GM23338 (cell line): ENCODE results near the gene SLC12A5. TPM values are rescaled to one million over a fixed set of nuclear protein-coding genes. Genes with fewer than 3 reads are reported as not detected.

Experiments
- ATAC-seq: fragments of 200-7000 bp; cut with Tn5 transposase; 3 replicates; pipeline ENCODE4 v1.9.1; 2020
- DNase-seq: peaks from one replicate; pipeline ENCODE4 v3.0.0-alpha.2; 2015; ENCODE audit warnings: low spot score
- H2AFZ ChIP-seq: fragments of 200-600 bp; sonication (generic); 2 replicates; pipeline ENCODE4 v1.8.0; 2016; ENCODE audit warnings: antibody characterized with exemption, mild to moderate bottlenecking, moderate library complexity
- H3F3A ChIP-seq: fragments of 200-600 bp; sonication (generic); replicated peaks from 2 replicates; pipeline ENCODE4 v1.8.0; 2017; ENCODE audit warnings: antibody characterized with exemption, mixed run types, low read depth
- H3K27ac ChIP-seq: fragments of 200-600 bp; sonication (generic); 2 replicates; pipeline ENCODE4 v1.6.1; 2016; ENCODE audit warnings: low read depth
- H3K27me3 ChIP-seq: fragments of 200-600 bp; sonication (generic); 2 replicates; pipeline ENCODE4 v1.8.0; 2016; ENCODE audit warnings: mild to moderate bottlenecking, mixed run types, moderate library complexity; ENCODE audit not compliant: insufficient read depth
- H3K36me3 ChIP-seq: fragments of 200-600 bp; sonication (generic); 2 replicates; pipeline ENCODE4 v1.8.0; 2016; ENCODE audit warnings: mild to moderate bottlenecking; ENCODE audit not compliant: insufficient read depth
- H3K4me1 ChIP-seq: fragments of 200-600 bp; sonication (generic); 2 replicates; pipeline ENCODE4 v1.8.0; 2016; ENCODE audit warnings: mild to moderate bottlenecking, moderate library complexity; ENCODE audit not compliant: insufficient read depth
- H3K4me2 ChIP-seq: fragments of 200-600 bp; sonication (generic); 2 replicates; pipeline ENCODE4 v1.7.1; 2017; ENCODE audit warnings: mixed run types
- H3K4me3 ChIP-seq: fragments of 200-600 bp; sonication (generic); 2 replicates; pipeline ENCODE4 v1.6.1; 2016; ENCODE audit warnings: mixed run types
- H3K79me2 ChIP-seq: fragments of 200-600 bp; sonication (generic); replicated peaks from 2 replicates; pipeline ENCODE4 v1.8.0; 2017; ENCODE audit warnings: mild to moderate bottlenecking; ENCODE audit not compliant: insufficient read depth
- H3K9me2 ChIP-seq: fragments of 200-600 bp; sonication (generic); 2 replicates; pipeline ENCODE4 v1.8.0; 2017; ENCODE audit not compliant: insufficient read depth
- H4K20me1 ChIP-seq: fragments of 200-600 bp; sonication (generic); replicated peaks from 2 replicates; pipeline ENCODE4 v1.8.0; 2017; ENCODE audit warnings: mild to moderate bottlenecking; ENCODE audit not compliant: insufficient read depth
- H3K27ac Mint-ChIP-seq: 2 replicates; pipeline ENCODE4 v1.8.0; 2020; ENCODE audit warnings: inconsistent platforms, mild to moderate bottlenecking, moderate library complexity, mixed read lengths
- H3K27me3 Mint-ChIP-seq: 3 replicates; pipeline ENCODE4 v1.8.0; 2022; ENCODE audit warnings: low read depth, mild to moderate bottlenecking, moderate library complexity, mixed read lengths, inconsistent platforms; ENCODE audit not compliant: insufficient read depth, poor library complexity
- H3K36me3 Mint-ChIP-seq: 3 replicates; pipeline ENCODE4 v1.8.0; 2021; ENCODE audit warnings: low read depth, mild to moderate bottlenecking, inconsistent platforms, moderate library complexity, mixed read lengths
- H3K4me1 Mint-ChIP-seq: 3 replicates; pipeline ENCODE4 v1.8.0; 2020; ENCODE audit warnings: mild to moderate bottlenecking, inconsistent platforms, mixed read lengths
- H3K4me3 Mint-ChIP-seq: 3 replicates; pipeline ENCODE4 v1.8.0; 2021; ENCODE audit warnings: moderate library complexity, mild to moderate bottlenecking, inconsistent platforms, mixed read lengths
- H3K9me3 Mint-ChIP-seq: 3 replicates; pipeline ENCODE4 v1.8.0; 2020; ENCODE audit warnings: moderate library complexity, mild to moderate bottlenecking, inconsistent platforms, mixed read lengths
- CREB1 ChIP-seq: fragments of 250-450 bp; sonication (Bioruptor Pico); IDR thresholded peaks from 2 replicates; pipeline ENCODE4 v1.5.0; 2020; ENCODE audit warnings: low read depth, mild to moderate bottlenecking, moderate library complexity
- CTCF ChIP-seq, 2 experiments: fragments of 200-600 bp in 1 of 2; sonication (generic) in 1 of 2; conservative IDR thresholded peaks; 2 replicates each; pipeline versions ENCODE4 v1.5.1 to v1.6.1; 2016 to 2017; ENCODE audit warnings: antibody characterized with exemption in 2 of 2, low read depth in 2 of 2, mild to moderate bottlenecking in 2 of 2, moderate library complexity in 1 of 2
- ETS1 ChIP-seq: IDR thresholded peaks from 2 replicates; pipeline ENCODE4 v1.6.1; 2016; ENCODE audit warnings: antibody characterized with exemption
- EZH2 ChIP-seq: fragments of 200-600 bp; sonication (generic); IDR thresholded peaks from one replicate; pipeline ENCODE4 v1.8.0; 2017; ENCODE audit warnings: antibody characterized with exemption, mild to moderate bottlenecking, low read depth; ENCODE audit not compliant: unreplicated experiment
- EZH2phosphoT487 ChIP-seq: fragments of 200-600 bp; sonication (generic); IDR thresholded peaks from one replicate; pipeline ENCODE4 v1.8.1; 2018; ENCODE audit warnings: antibody characterized with exemption; ENCODE audit not compliant: unreplicated experiment
- JUNB ChIP-seq: IDR thresholded peaks from one replicate; pipeline ENCODE4 v1.6.1; 2016; ENCODE audit warnings: antibody characterized with exemption; ENCODE audit not compliant: unreplicated experiment
- NANOG ChIP-seq: IDR thresholded peaks from 2 replicates; pipeline ENCODE4 v1.6.1; 2016; ENCODE audit warnings: antibody characterized with exemption, borderline replicate concordance
- POLR2AphosphoS5 ChIP-seq: IDR thresholded peaks from 2 replicates; pipeline ENCODE4 v1.6.1; 2016; ENCODE audit warnings: antibody characterized with exemption, low read depth
- REST ChIP-seq: IDR thresholded peaks from one replicate; pipeline ENCODE4 v1.6.1; 2018; ENCODE audit warnings: antibody characterized with exemption; ENCODE audit not compliant: unreplicated experiment
- STAT1 ChIP-seq: IDR thresholded peaks from one replicate; pipeline ENCODE4 v1.6.1; 2016; ENCODE audit warnings: antibody characterized with exemption; ENCODE audit not compliant: unreplicated experiment
- ZNF331 ChIP-seq: fragments of 250-450 bp; sonication (Bioruptor Pico); IDR thresholded peaks from 2 replicates; pipeline ENCODE4 v1.5.0; 2020; ENCODE audit warnings: low read depth, mild to moderate bottlenecking, moderate library complexity
- polyA plus RNA-seq: library from polyadenylated mRNA; unstranded; fragments of >200 nt; fragmentation: Nextera tagmentation; extraction: Ambion mirVana; gene quantifications from 2 replicates; pipeline ENCODE4 v1.2.1, GENCODE V29; 2016
- total RNA-seq: library from RNA; depleted of rRNA; stranded (reverse); fragments of >200 nt; shearing (Covaris generic); gene quantifications from 2 replicates; pipeline ENCODE4 v1.2.3, GENCODE V29; 2014

The SLC12A5 gene
- total and polyA plus RNA-seq, 2 experiments from 2014 or later, result 3.5 to 8.4 TPM

GRCh38 chr20:46053416-46053815 is 24.4 kb downstream of the SLC12A5 start:
- Histone ChIP-seq H3K79me2 (no peaks in the 10 kb centered on the region), H3K9me2 (no peaks in the 10 kb centered on the region), H2AFZ (no peak overlapping the region), H3K4me1 (no peaks in the 10 kb centered on the region), H3K36me3 (no peaks in the 10 kb centered on the region), H3K4me3 (no peak overlapping the region), H3K27me3 (peaks cover 47% of the 10 kb centered on the region), H3K27ac (no peak overlapping the region), H3K4me2 (no peak overlapping the region), H3F3A (no peaks in the 10 kb centered on the region), H4K20me1 (no peaks in the 10 kb centered on the region; the same call in 1 of the 2 replicates)
- H3K27me3 Mint-ChIP-seq, result peaks cover 39% of the 10 kb centered on the region
- TF ChIP-seq JUNB (no peak), CTCF (conservative IDR thresholded peaks at IDR 0.05; ENCODE audit: low read depth in 2 of 2) (no peak), NANOG (no peak), ETS1 (no peak), EZH2 (no peak)
- no peaks in the 10 kb centered on the region for H3K36me3 Mint-ChIP-seq
- no peaks in the 10 kb centered on the region for H3K9me3 Mint-ChIP-seq
- no peak overlapping the region for H3K4me3 Mint-ChIP-seq
- DNase-seq (no peak), ATAC-seq (no peak)
- H3K27ac Mint-ChIP-seq, result no peak overlapping the region
- peaks cover 3% of the 10 kb centered on the region; the same call in 1 of the 3 replicates for H3K4me1 Mint-ChIP-seq

- Histone ChIP-seq H3K27ac (no peak overlapping the region), H4K20me1 (peaks cover 5% of the 10 kb centered on the region), H3F3A (peaks cover 5% of the 10 kb centered on the region; the same call in 1 of the 2 replicates), H3K4me1 (peaks cover 9% of the 10 kb centered on the region), H3K4me3 (no peak overlapping the region), H3K27me3 (peaks cover 58% of the 10 kb centered on the region), H2AFZ (no peak overlapping the region), H3K79me2 (no peaks in the 10 kb centered on the region), H3K36me3 (no peaks in the 10 kb centered on the region), H3K9me2 (no peaks in the 10 kb centered on the region), H3K4me2 (no peak overlapping the region)
- Mint-ChIP-seq H3K36me3 (no peaks in the 10 kb centered on the region), H3K4me1 (peaks cover 11% of the 10 kb centered on the region), H3K9me3 (no peaks in the 10 kb centered on the region), H3K27me3 (peaks cover 50% of the 10 kb centered on the region), H3K4me3 (no peak overlapping the region), H3K27ac (no peak overlapping the region)
- DNase-seq (no peak), ATAC-seq (no peak)
- TF ChIP-seq ZNF331 (CRISPR knock-in tag) (no peak), POLR2AphosphoS5 (no peak), NANOG (no peak), EZH2phosphoT487 (no peak)
Observed at GRCh38 chr20:46054606-46055005, 25.6 kb downstream of the SLC12A5 start.

GRCh38 chr20:46055269-46055668 is 26.3 kb downstream of the SLC12A5 start:
- Mint-ChIP-seq H3K36me3 (peaks cover 4% of the 10 kb centered on the region; the same call in 1 of the 3 replicates), H3K4me3 (no peak overlapping the region), H3K27ac (no peak overlapping the region), H3K9me3 (no peaks in the 10 kb centered on the region), H3K4me1 (peaks cover 16% of the 10 kb centered on the region), H3K27me3 (peaks cover 51% of the 10 kb centered on the region)
- no peak overlapping the region for H2AFZ ChIP-seq
- peaks cover 11% of the 10 kb centered on the region for H3F3A ChIP-seq
- ATAC-seq (no peak), DNase-seq (no peak)
- H3K4me1 ChIP-seq, result peaks cover 14% of the 10 kb centered on the region
- H3K27ac ChIP-seq, result no peak overlapping the region
- no peak overlapping the region for H3K4me2 ChIP-seq
- no peak overlapping the region for H3K4me3 ChIP-seq
- peaks cover 65% of the 10 kb centered on the region for H3K27me3 ChIP-seq
- H4K20me1 ChIP-seq, result peaks cover 12% of the 10 kb centered on the region
- no peaks in the 10 kb centered on the region for H3K79me2 ChIP-seq
- no peaks in the 10 kb centered on the region for H3K36me3 ChIP-seq
- H3K9me2 ChIP-seq, result no peaks in the 10 kb centered on the region
- TF ChIP-seq CREB1 (CRISPR knock-in tag) (no peak), STAT1 (no peak), NANOG (no peak), REST (no peak), ZNF331 (CRISPR knock-in tag) (no peak), EZH2phosphoT487 (no peak), EZH2 (no peak), POLR2AphosphoS5 (no peak)
